Gastroesophageal sphincter (tissue), 4 donors: ENCODE data around the gene DNM3. TPM values are rescaled to one million over a fixed set of nuclear protein-coding genes. Genes with fewer than 3 reads are reported as not detected.

ENCODE experiments used
- ATAC-seq: fragments of 150-250 bp; one replicate; pipeline ENCODE4 v1.9.1; 2016; ENCODE audit warnings: mild to moderate bottlenecking, moderate library complexity
- H3K27ac ChIP-seq, 4 donors: fragments of 200-600 bp; sonication (generic) in 3 of 4; 1 replicate in 3 of 4; 2 replicates in 1 of 4; pipeline ENCODE4 v1.5.1; 2016 to 2019
- H3K27me3 ChIP-seq: fragments of 200-600 bp; sonication (generic); one replicate; pipeline ENCODE4 v1.5.1; 2019
- H3K36me3 ChIP-seq, 2 donors: fragments of 200-600 bp; sonication (generic); one replicate each; pipeline ENCODE4 v1.5.1; 2019; ENCODE audit warnings: control low read depth in 1 of 2
- H3K4me1 ChIP-seq, 3 donors: fragments of 200-600 bp; sonication (generic); 1 replicate in 2 of 3; 2 replicates in 1 of 3; pipeline ENCODE4 v1.5.1; 2016 to 2019; ENCODE audit warnings: control low read depth in 2 of 3
- H3K4me3 ChIP-seq, 2 donors: fragments of 200-600 bp; sonication (generic); one replicate each; pipeline ENCODE4 v1.5.1; 2019; ENCODE audit warnings: mild to moderate bottlenecking in 1 of 2, moderate library complexity in 1 of 2
- H3K9me3 ChIP-seq, 3 donors: fragments of 200-600 bp; sonication (generic); one replicate each; pipeline ENCODE4 v1.5.1; 2017 to 2019; ENCODE audit warnings: control low read depth in 2 of 3
- EP300 ChIP-seq: sonication (generic); formaldehyde crosslinking; IDR thresholded peaks from one replicate; pipeline ENCODE4 v1.6.1; 2017; ENCODE audit warnings: antibody characterized with exemption, mild to moderate bottlenecking
- POLR2A ChIP-seq, 2 donors: fragments of 450-650 bp; IDR thresholded peaks; one replicate each; pipeline ENCODE4 v1.6.1; 2017; ENCODE audit warnings: antibody characterized with exemption in 2 of 2, mild to moderate bottlenecking in 2 of 2, moderate library complexity in 1 of 2
- POLR2AphosphoS5 ChIP-seq: sonication (generic); formaldehyde crosslinking; IDR thresholded peaks from one replicate; pipeline ENCODE4 v1.6.1; 2017; ENCODE audit warnings: antibody characterized with exemption
- WGBS, 2 donors: methylation state at CpG; one replicate each; pipeline ENCODE4 v1.1.5; 2018; ENCODE audit warnings: low coverage in 1 of 2; 5-methylcytosine and 5-hydroxymethylcytosine counted together
- total RNA-seq, 4 donors: library from RNA; depleted of rRNA; stranded (reverse); fragments of >200 nt; gene quantifications; one replicate each; pipeline ENCODE4 v1.1.0, GENCODE V29; 2016
- TF ChIP-seq, protein P1 (sequence below), 4 experiments: fragments of 200-600 bp in 2 of 4; fragments of 450-650 bp in 2 of 4; sonication (generic) in 1 of 4; IDR thresholded peaks; one replicate each; pipeline ENCODE4 v1.5.1; 2017 to 2019; ENCODE audit warnings: antibody characterized with exemption in 4 of 4, mild to moderate bottlenecking in 2 of 4, moderate library complexity in 2 of 4

The DNM3 gene
- total RNA-seq, 4 donors from 2014 or later = 1.9 to 5.0 (median 3.9) TPM

DNA sequence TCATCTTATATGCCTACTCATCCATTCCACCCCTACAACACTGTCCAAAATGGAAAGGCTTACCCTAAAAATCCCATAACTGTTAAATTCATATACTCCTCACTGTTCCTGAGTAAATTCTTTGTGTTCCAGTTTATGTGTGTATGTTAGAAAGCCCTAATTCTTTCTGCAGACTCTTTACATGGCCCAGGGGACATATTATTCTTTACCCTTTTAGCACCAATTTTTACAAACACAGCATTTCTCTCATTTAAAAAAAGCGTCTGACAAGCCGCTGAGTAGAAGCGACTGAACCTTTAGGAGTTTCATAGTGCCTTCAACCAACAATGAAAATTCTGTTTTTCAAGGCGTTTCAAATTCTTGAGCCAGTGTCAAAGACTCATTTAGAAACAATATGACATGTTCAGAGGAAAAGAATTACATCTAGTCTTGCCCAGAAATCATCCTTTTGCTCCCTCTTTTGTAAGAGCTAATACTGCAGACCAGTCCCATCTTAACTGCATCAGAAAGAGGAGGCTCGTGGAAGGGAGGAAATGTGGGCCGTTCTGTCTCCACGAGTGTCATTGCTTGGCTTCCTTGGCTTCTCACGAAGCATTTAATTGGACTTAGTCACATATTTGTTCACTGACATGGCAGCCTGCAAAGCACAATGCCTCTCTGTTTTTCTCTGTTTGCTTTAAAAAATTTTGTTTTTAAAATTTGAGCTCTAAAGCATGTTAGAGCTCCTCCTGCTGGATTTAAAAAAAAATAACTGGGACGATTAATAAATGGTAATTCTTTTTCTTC is 557.9 kb downstream of the DNM3 start:
- H3K27ac ChIP-seq = peak overlapping the region; percentile 80 to 96 (median 84)
- WGBS, 2 donors = 14 to 17% methylated on average over 8 to 9 of the region's 9 CpGs
- H3K36me3 ChIP-seq = no peaks in the 10 kb centered on the region
- H3K27me3 ChIP-seq = no peaks in the 10 kb centered on the region
- peak in 1 of 2 donors; percentile 21 for TF ChIP-seq POLR2A (IDR thresholded peaks at IDR 0.05)
- TF ChIP-seq, protein P1, sequence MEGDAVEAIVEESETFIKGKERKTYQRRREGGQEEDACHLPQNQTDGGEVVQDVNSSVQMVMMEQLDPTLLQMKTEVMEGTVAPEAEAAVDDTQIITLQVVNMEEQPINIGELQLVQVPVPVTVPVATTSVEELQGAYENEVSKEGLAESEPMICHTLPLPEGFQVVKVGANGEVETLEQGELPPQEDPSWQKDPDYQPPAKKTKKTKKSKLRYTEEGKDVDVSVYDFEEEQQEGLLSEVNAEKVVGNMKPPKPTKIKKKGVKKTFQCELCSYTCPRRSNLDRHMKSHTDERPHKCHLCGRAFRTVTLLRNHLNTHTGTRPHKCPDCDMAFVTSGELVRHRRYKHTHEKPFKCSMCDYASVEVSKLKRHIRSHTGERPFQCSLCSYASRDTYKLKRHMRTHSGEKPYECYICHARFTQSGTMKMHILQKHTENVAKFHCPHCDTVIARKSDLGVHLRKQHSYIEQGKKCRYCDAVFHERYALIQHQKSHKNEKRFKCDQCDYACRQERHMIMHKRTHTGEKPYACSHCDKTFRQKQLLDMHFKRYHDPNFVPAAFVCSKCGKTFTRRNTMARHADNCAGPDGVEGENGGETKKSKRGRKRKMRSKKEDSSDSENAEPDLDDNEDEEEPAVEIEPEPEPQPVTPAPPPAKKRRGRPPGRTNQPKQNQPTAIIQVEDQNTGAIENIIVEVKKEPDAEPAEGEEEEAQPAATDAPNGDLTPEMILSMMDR (IDR thresholded peaks at IDR 0.05) = peak; percentile 52 to 75 (median 70)
- no peak for TF ChIP-seq EP300
- TF ChIP-seq POLR2AphosphoS5 = peak; percentile 72
- peak overlapping the region; percentile 1 to 14 for H3K4me3 ChIP-seq
- ATAC-seq = peak; percentile 95
- H3K4me1 ChIP-seq = peaks cover 6 to 59% (median 21%) of the 10 kb centered on the region in 3 donors
- H3K9me3 ChIP-seq = no peaks in the 10 kb centered on the region

DNA sequence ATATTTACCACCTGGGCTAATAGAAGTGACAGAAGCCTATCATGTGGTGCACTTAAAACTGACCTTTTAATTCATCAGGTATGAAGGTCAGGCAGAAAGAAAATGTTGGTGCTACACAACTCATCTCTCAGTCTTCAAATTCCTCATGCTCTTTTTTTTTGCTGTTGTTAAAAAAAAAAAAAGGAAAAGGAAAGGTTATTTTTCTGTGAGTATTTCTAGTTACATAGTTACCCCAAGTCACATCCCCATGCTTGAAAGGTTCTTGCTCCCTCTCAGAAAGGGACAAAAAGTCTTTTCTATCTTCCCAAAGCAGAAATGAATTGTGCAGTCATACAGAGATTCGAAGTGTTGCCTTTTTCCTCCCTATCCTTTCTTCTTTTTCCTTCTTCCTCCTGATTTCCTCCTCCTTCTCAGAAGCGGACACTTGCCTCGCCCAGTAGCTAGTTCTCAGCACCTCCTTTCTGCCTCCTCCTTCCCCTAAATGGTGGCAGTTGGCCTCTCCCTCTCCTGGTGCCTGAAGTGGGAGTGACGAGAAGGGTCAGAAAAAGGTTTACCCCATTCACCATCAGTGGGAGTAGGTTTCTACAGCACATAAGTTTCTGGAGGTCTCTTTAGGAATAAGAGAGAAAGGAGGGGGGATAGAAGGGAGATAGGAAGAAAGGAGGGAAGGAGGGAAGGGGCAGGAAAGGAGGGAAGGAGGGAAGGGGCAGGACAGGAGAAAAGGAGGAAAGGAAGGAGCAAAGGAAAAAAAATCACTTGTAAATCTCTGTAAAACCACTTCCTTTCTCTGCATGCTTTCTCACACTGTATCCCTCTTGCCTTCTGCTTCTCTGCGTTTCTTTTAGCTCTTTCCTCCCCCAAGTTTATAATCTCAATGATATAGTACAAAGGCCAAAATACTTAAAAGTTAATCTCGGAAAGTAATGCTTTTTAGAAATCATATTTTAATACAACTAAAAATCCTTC is 558.7 kb downstream of the DNM3 start:
- TF ChIP-seq POLR2A (IDR thresholded peaks at IDR 0.05) = no peak
- TF ChIP-seq, protein P1 (IDR thresholded peaks at IDR 0.05) = no peak
- no peak for TF ChIP-seq POLR2AphosphoS5
- no peak for TF ChIP-seq EP300
- Histone ChIP-seq H3K4me3 (no peak overlapping the region), H3K9me3 (no peaks in the 10 kb centered on the region), H3K27me3 (no peaks in the 10 kb centered on the region), H3K27ac (peak overlapping the region; percentile 80 to 96 (median 84)), H3K36me3 (no peaks in the 10 kb centered on the region), H3K4me1 (peaks cover 0 to 50% (median 14%) of the 10 kb centered on the region in 3 donors)
- no peak for ATAC-seq
- WGBS, 2 donors = 36 to 76% methylated on average over 3 to 5 of the region's 6 CpGs

DNA sequence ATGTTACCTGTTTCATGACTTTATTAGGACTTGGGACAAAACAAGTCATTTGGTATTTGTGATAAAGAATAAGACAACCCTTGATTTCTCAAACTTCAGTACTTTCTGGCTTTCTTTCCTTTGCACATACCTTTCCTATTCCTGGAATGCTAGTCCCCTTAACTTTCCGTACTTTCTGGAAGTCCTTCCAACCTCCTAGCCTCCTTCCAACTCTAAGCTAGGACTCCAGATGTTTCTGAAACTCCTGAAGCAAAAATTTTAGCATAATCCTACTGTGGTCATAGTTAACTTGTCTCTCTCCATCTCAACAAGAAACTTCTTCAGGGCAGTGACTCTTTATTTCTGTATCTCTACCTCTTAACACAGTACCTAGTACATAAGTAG is 559.4 kb downstream of the DNM3 start:
- Histone ChIP-seq H3K4me3 (no peak overlapping the region), H3K36me3 (no peaks in the 10 kb centered on the region), H3K4me1 (peaks cover 0 to 49% (median 14%) of the 10 kb centered on the region in 3 donors), H3K27ac (peak overlapping the region; percentile 80 to 96 (median 84)), H3K9me3 (no peaks in the 10 kb centered on the region), H3K27me3 (no peaks in the 10 kb centered on the region)
- 27 to 60% methylated on average over 1 of the region's 1 CpG for WGBS, 2 donors
- TF ChIP-seq EP300 (no peak), POLR2A (IDR thresholded peaks at IDR 0.05) (no peak), POLR2AphosphoS5 (no peak)
- TF ChIP-seq, protein P1 (IDR thresholded peaks at IDR 0.05) = no peak
- no peak for ATAC-seq

DNA sequence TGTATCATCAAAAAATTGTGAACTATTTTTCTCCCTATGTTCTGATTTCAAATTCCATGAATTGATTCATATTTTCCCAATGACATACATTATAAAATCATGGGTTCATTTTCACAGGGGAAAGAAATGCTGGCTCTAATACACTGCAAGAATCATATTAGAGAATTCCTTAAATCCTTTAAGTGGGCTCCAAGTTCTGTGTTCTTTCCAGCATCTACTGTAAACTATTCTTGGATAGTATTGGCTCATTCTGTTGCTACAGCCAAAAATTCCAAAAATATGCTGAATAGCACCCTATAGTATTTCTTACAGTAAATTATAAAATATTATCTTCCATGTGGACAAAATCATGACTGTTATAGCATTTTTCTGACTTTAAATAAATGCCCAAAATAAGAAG is 560.2 kb downstream of the DNM3 start:
- TF ChIP-seq POLR2AphosphoS5 = no peak
- TF ChIP-seq, protein P1 (IDR thresholded peaks at IDR 0.05) = no peak
- TF ChIP-seq EP300 = no peak
- TF ChIP-seq POLR2A (IDR thresholded peaks at IDR 0.05) = no peak
- no peaks in the 10 kb centered on the region for H3K36me3 ChIP-seq
- H3K27me3 ChIP-seq = no peaks in the 10 kb centered on the region
- ATAC-seq = no peak
- no peak overlapping the region for H3K4me3 ChIP-seq
- H3K9me3 ChIP-seq = no peaks in the 10 kb centered on the region
- peaks cover 0 to 49% (median 14%) of the 10 kb centered on the region in 3 donors for H3K4me1 ChIP-seq
- H3K27ac ChIP-seq = peak overlapping the region in 1 of 4 donors; percentile 80
